Measurements from ENCODE around the gene ALDOA.

DNA sequence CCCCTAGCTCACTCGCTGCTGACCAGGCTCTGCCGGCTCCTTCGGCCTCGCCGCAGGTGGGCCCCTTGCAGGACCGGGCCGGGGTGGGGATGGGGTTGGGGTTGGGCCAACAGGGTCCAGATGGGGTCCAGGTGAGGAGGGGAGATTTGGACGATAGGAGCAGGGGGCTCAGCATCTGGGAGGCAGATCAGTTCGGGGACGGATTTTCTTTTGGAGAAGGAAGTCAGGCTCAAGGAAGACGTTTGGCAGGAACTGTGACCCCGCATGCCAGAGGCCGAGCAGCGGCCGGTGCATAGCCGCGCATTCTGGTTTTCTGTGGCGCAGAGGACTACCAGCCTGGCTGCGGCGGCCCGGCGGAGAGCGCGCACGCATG, 845 bp upstream of the ALDOA start:
- TF ChIP-seq CTCF (IDR thresholded peaks at IDR 0.05) (no peak), POLR2A (IDR thresholded peaks at IDR 0.05) (no peak)

Measured in Peyer's patch (tissue), 4 donors.